Measurements from ENCODE around the gene NACC2. TPM values are rescaled to one million over a fixed set of nuclear protein-coding genes. Genes with fewer than 3 reads are reported as not detected.
A peak's percentile ranks its signal among the peaks of the same experiment; 100 is the strongest.

The NACC2 gene
- total RNA-seq, 2 experiments from 2014 or later, result 6.0 to 6.2 TPM

GRCh38 chr9:136121801-136122200 lies 26.7 kb upstream of the NACC2 start:
- Mint-ChIP-seq H3K4me1 (ENCODE audit: low read depth) (peaks cover 3% of the 10 kb centered on the region), H3K27ac (no peak overlapping the region), H3K4me3 (no peak overlapping the region), H3K9me3 (no peaks in the 10 kb centered on the region), H3K27me3 (peaks cover 5% of the 10 kb centered on the region), H3K36me3 (ENCODE audit: low read depth) (no peaks in the 10 kb centered on the region)
- ATAC-seq (no peak), DNase-seq (no peak)
- ChIA-PET POLR2A (interaction anchor here (1.2 to 1.6 kb wide), 3 partner anchors 26 to 154 kb away, joined by 4 to 7 read pairs (median 5); partner anchors contain the start of gene NACC2), CTCF (interaction anchor here (0.9 to 4.8 kb wide), 21 partner anchors 9 to 267 kb away, joined by 3 to 54 read pairs (median 5); partner anchors contain the start of gene NACC2)
- intact Hi-C loops (cut with micrococcal nuclease), result loop anchor here (5.0 kb wide), 2 partner anchors 34 to 154 kb away; no protein-coding TSS in a partner anchor
- no peak for TF ChIP-seq CTCF (IDR thresholded peaks at IDR 0.05)

GRCh38 chr9:136120438-136120844 lies 25.4 kb upstream of the NACC2 start:
- Mint-ChIP-seq H3K36me3 (ENCODE audit: low read depth) (no peaks in the 10 kb centered on the region), H3K27ac (no peak overlapping the region)
- TF ChIP-seq CTCF (IDR thresholded peaks at IDR 0.05), result no peak

GRCh38 chr9:136119883-136120393 lies 24.8 kb upstream of the NACC2 start:
- intact Hi-C loops (cut with micrococcal nuclease), result loop anchor here (5.0 kb wide), 2 partner anchors 33 to 153 kb away; no protein-coding TSS in a partner anchor
- Mint-ChIP-seq H3K4me1 (ENCODE audit: low read depth) (peaks cover 5% of the 10 kb centered on the region), H3K27ac (peak overlapping the region; percentile 86), H3K27me3 (peaks cover under 1% of the 10 kb centered on the region), H3K36me3 (ENCODE audit: low read depth) (peaks cover 3% of the 10 kb centered on the region), H3K9me3 (no peaks in the 10 kb centered on the region), H3K4me3 (peak overlapping the region; percentile 77)
- POLR2A ChIA-PET, result interaction anchor here (0.9 kb wide), 1 partner anchor 116 kb away, joined by 4 read pairs; no protein-coding TSS in a partner anchor
- no peak for ATAC-seq
- DNase-seq, result no peak
- no peak for TF ChIP-seq CTCF (IDR thresholded peaks at IDR 0.05)
- CTCF ChIA-PET, result interaction anchor here (0.7 to 4.8 kb wide), 4 partner anchors 19 to 153 kb away, joined by 3 to 54 read pairs (median 4); no protein-coding TSS in a partner anchor

More at GRCh38 chr9:136120438-136120844, 25.4 kb upstream of the NACC2 start:
- ATAC-seq (no peak), DNase-seq (no peak)
- Mint-ChIP-seq H3K4me3 (no peak overlapping the region), H3K4me1 (ENCODE audit: low read depth) (peaks cover 3% of the 10 kb centered on the region), H3K27me3 (peaks cover 5% of the 10 kb centered on the region), H3K9me3 (no peaks in the 10 kb centered on the region)
- CTCF ChIA-PET, result interaction anchor here (0.7 to 4.8 kb wide), 6 partner anchors 26 to 157 kb away, joined by 3 to 54 read pairs (median 13); partner anchors contain the start of gene NACC2
- POLR2A ChIA-PET, result no interaction called here
- intact Hi-C loops (cut with micrococcal nuclease), result loop anchor here (5.0 kb wide), 2 partner anchors 33 to 153 kb away; no protein-coding TSS in a partner anchor

GRCh38 chr9:136119061-136119882 lies 24.2 kb upstream of the NACC2 start:
- H3K27me3 Mint-ChIP-seq, result no peaks in the 10 kb centered on the region
- H3K4me1 Mint-ChIP-seq (ENCODE audit: low read depth), result peaks cover 12% of the 10 kb centered on the region
- H3K27ac Mint-ChIP-seq, result peak overlapping the region; percentile 86
- intact Hi-C loops (cut with micrococcal nuclease), result no loop called here
- H3K4me3 Mint-ChIP-seq, result peak overlapping the region; percentile 77
- no peak for TF ChIP-seq CTCF (IDR thresholded peaks at IDR 0.05)
- DNase-seq (peak; percentile 55), ATAC-seq (peak; percentile 15)
- no peaks in the 10 kb centered on the region for H3K9me3 Mint-ChIP-seq
- H3K36me3 Mint-ChIP-seq (ENCODE audit: low read depth), result peaks cover 9% of the 10 kb centered on the region
- ChIA-PET CTCF (interaction anchor here (0.7 to 1.4 kb wide), 2 partner anchors 20 to 152 kb away, joined by 4 read pairs; no protein-coding TSS in a partner anchor), POLR2A (interaction anchor here (0.6 to 0.9 kb wide), 2 partner anchors 117 to 127 kb away, joined by 4 to 5 read pairs; no protein-coding TSS in a partner anchor)

Measured in activated CD8-positive, alpha-beta T cell treated with anti-CD3 and anti-CD28 coated beads for 36 hours (primary cell).